WTC11 (cell line): ENCODE measurements around the gene CTRL. TPM values are rescaled to one million over a fixed set of nuclear protein-coding genes. Genes with fewer than 3 reads are reported as not detected.

Experiments used
- ATAC-seq: fragments of 200-7000 bp; cut with Tn5 transposase; 2 replicates; pipeline ENCODE4 v1.10.0; 2021; ENCODE audit warnings: mild to moderate bottlenecking, moderate library complexity
- CTCF ChIA-PET: fragments of 300-600 bp; sonication (Branson Sonifier 250); formaldehyde crosslinking; loops from one replicate; lab custom pipeline; 2021; ENCODE audit warnings: antibody characterized with exemption; lab: Charles Lee
- POLR2A ChIA-PET: fragments of 350-600 bp; sonication (Branson Sonifier 250); formaldehyde crosslinking; loops from one replicate; lab custom pipeline; 2021; ENCODE audit warnings: antibody characterized with exemption; lab: Charles Lee
- DNase-seq: peaks from one replicate; pipeline ENCODE4 v3.0.0; 2021; ENCODE audit warnings: low spot score
- H3K27ac Mint-ChIP-seq: 2 replicates; pipeline ENCODE4 v1.8.0; 2021; ENCODE audit warnings: mixed read lengths
- H3K27me3 Mint-ChIP-seq: 2 replicates; pipeline ENCODE4 v1.8.0; 2021; ENCODE audit warnings: low read depth, mild to moderate bottlenecking, moderate library complexity, mixed read lengths
- H3K36me3 Mint-ChIP-seq: 2 replicates; pipeline ENCODE4 v1.8.0; 2021; ENCODE audit warnings: mixed read lengths
- H3K4me1 Mint-ChIP-seq: 2 replicates; pipeline ENCODE4 v1.8.0; 2022; ENCODE audit warnings: mixed read lengths
- H3K4me3 Mint-ChIP-seq: 2 replicates; pipeline ENCODE4 v1.8.0; 2021; ENCODE audit warnings: mild to moderate bottlenecking, moderate library complexity, mixed read lengths
- H3K9me3 Mint-ChIP-seq: 2 replicates; pipeline ENCODE4 v1.8.0; 2021; ENCODE audit warnings: mixed read lengths
- CBFB ChIP-seq: sonication (generic); formaldehyde crosslinking; IDR thresholded peaks from 2 replicates; pipeline ENCODE4 v1.8.1; 2022; ENCODE audit warnings: mild to moderate bottlenecking, low read depth, missing genetic modification reagents
- CREM ChIP-seq: sonication (generic); formaldehyde crosslinking; IDR thresholded peaks from 2 replicates; pipeline ENCODE4 v1.8.1; 2022; ENCODE audit warnings: mild to moderate bottlenecking, missing genetic modification reagents, moderate library complexity
- FOXP1 ChIP-seq: sonication (generic); formaldehyde crosslinking; IDR thresholded peaks from 2 replicates; pipeline ENCODE4 v1.8.0; 2022; ENCODE audit warnings: missing genetic modification reagents, mild to moderate bottlenecking, moderate library complexity, borderline replicate concordance
- IRF2 ChIP-seq: sonication (generic); formaldehyde crosslinking; IDR thresholded peaks from 2 replicates; pipeline ENCODE4 v1.8.0; 2022; ENCODE audit warnings: low read depth, missing genetic modification reagents, borderline replicate concordance
- MXD4 ChIP-seq: fragments of 250-450 bp; sonication (Bioruptor Pico); IDR thresholded peaks from 2 replicates; pipeline ENCODE4 v1.8.0; 2021; ENCODE audit warnings: mild to moderate bottlenecking, moderate library complexity, borderline replicate concordance
- NFATC4 ChIP-seq: fragments of 250-450 bp; sonication (Bioruptor Pico); IDR thresholded peaks from 2 replicates; pipeline ENCODE4 v1.9.0; 2021; ENCODE audit warnings: mild to moderate bottlenecking
- NFYB ChIP-seq: sonication (generic); formaldehyde crosslinking; conservative IDR thresholded peaks from 2 replicates; pipeline ENCODE4 v1.8.0; 2022; ENCODE audit warnings: low read depth, missing genetic modification reagents
- NR1H2 ChIP-seq: sonication (generic); formaldehyde crosslinking; IDR thresholded peaks from 2 replicates; pipeline ENCODE4 v1.9.0; 2021; ENCODE audit warnings: mild to moderate bottlenecking, moderate library complexity, missing genetic modification reagents
- OVOL2 ChIP-seq: fragments of 250-450 bp; sonication (Bioruptor Pico); IDR thresholded peaks from 2 replicates; pipeline ENCODE4 v1.9.0; 2021; ENCODE audit warnings: mild to moderate bottlenecking, borderline replicate concordance
- RELA ChIP-seq: sonication (generic); formaldehyde crosslinking; IDR thresholded peaks from 2 replicates; pipeline ENCODE4 v1.8.1; 2022; ENCODE audit warnings: missing genetic modification reagents, mild to moderate bottlenecking, borderline replicate concordance
- TEAD4 ChIP-seq: sonication (generic); formaldehyde crosslinking; IDR thresholded peaks from 2 replicates; pipeline ENCODE4 v1.8.0; 2022; ENCODE audit warnings: mild to moderate bottlenecking, missing genetic modification reagents
- ZNF219 ChIP-seq: sonication (generic); formaldehyde crosslinking; IDR thresholded peaks from 2 replicates; pipeline ENCODE4 v1.8.0; 2023; ENCODE audit warnings: missing genetic modification reagents, mild to moderate bottlenecking, borderline replicate concordance
- ZNF232 ChIP-seq: sonication (generic); formaldehyde crosslinking; IDR thresholded peaks from 2 replicates; pipeline ENCODE4 v1.8.0; 2022; ENCODE audit warnings: mild to moderate bottlenecking, missing genetic modification reagents
- total RNA-seq: library from RNA; stranded (reverse); gene quantifications from 3 replicates; pipeline ENCODE4 v1.2.3, GENCODE V29; 2021
- TF ChIP-seq, protein P1 (sequence below): fragments of 250-450 bp; sonication (Bioruptor Pico); IDR thresholded peaks from 2 replicates; pipeline ENCODE4 v2.1.2; 2022; ENCODE audit warnings: mild to moderate bottlenecking, moderate library complexity
- TF ChIP-seq, protein P2 (sequence below): sonication (generic); formaldehyde crosslinking; IDR thresholded peaks from 2 replicates; pipeline ENCODE4 v1.8.0; 2023; ENCODE audit warnings: mild to moderate bottlenecking, missing genetic modification reagents
- TF ChIP-seq, protein P3 (sequence below): fragments of 250-450 bp; sonication (Bioruptor Pico); IDR thresholded peaks from 2 replicates; pipeline ENCODE4 v1.8.0; 2021; ENCODE audit warnings: mild to moderate bottlenecking
- TF ChIP-seq, protein P4 (sequence below): sonication (generic); formaldehyde crosslinking; IDR thresholded peaks from 2 replicates; pipeline ENCODE4 v1.8.0; 2022; ENCODE audit warnings: mild to moderate bottlenecking, missing genetic modification reagents
- TF ChIP-seq, protein P5 (sequence below): sonication (generic); formaldehyde crosslinking; IDR thresholded peaks from 2 replicates; pipeline ENCODE4 v1.8.1; 2022; ENCODE audit warnings: low read depth, missing genetic modification reagents, borderline replicate concordance

Gene CTRL
- total RNA-seq, 1 experiment from 2014 or later = 2.8 TPM

DNA sequence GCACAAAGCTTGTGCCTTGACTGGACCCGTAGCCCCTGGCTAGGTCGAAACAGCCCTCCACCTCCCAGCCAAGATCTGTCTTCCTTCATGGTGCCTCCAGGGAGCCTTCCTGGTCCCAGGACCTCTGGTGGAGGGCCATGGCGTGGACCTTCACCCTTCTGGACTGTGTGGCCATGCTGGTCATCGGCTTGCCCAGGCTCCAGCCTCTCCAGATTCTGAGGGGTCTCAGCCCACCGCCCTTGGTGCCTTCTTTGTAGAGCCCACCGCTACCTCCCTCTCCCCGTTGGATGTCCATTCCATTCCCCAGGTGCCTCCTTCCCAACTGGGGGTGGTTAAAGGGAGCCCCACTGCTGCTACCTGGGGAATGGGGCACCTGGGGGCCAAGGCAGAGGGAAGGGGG, 3.5 kb downstream of the CTRL start:
- TF ChIP-seq, protein P1, sequence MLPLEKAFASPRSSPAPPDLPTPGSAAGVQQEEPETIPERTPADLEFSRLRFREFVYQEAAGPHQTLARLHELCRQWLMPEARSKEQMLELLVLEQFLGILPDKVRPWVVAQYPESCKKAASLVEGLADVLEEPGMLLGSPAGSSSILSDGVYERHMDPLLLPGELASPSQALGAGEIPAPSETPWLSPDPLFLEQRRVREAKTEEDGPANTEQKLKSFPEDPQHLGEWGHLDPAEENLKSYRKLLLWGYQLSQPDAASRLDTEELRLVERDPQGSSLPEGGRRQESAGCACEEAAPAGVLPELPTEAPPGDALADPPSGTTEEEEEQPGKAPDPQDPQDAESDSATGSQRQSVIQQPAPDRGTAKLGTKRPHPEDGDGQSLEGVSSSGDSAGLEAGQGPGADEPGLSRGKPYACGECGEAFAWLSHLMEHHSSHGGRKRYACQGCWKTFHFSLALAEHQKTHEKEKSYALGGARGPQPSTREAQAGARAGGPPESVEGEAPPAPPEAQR (CRISPR knock-in tag) = no peak
- no peak for TF ChIP-seq MXD4 (CRISPR knock-in tag)
- TF ChIP-seq TEAD4 = no peak
- no peak for TF ChIP-seq CBFB (CRISPR knock-in tag)
- no peak for TF ChIP-seq RELA
- TF ChIP-seq IRF2 (CRISPR knock-in tag) = no peak
- no peak for TF ChIP-seq CREM (CRISPR knock-in tag)
- no peak for TF ChIP-seq ZNF219 (CRISPR knock-in tag)
- TF ChIP-seq, protein P2, sequence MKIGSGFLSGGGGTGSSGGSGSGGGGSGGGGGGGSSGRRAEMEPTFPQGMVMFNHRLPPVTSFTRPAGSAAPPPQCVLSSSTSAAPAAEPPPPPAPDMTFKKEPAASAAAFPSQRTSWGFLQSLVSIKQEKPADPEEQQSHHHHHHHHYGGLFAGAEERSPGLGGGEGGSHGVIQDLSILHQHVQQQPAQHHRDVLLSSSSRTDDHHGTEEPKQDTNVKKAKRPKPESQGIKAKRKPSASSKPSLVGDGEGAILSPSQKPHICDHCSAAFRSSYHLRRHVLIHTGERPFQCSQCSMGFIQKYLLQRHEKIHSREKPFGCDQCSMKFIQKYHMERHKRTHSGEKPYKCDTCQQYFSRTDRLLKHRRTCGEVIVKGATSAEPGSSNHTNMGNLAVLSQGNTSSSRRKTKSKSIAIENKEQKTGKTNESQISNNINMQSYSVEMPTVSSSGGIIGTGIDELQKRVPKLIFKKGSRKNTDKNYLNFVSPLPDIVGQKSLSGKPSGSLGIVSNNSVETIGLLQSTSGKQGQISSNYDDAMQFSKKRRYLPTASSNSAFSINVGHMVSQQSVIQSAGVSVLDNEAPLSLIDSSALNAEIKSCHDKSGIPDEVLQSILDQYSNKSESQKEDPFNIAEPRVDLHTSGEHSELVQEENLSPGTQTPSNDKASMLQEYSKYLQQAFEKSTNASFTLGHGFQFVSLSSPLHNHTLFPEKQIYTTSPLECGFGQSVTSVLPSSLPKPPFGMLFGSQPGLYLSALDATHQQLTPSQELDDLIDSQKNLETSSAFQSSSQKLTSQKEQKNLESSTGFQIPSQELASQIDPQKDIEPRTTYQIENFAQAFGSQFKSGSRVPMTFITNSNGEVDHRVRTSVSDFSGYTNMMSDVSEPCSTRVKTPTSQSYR (CRISPR knock-in tag) = no peak
- TF ChIP-seq NFATC4 (CRISPR knock-in tag) = no peak
- TF ChIP-seq FOXP1 (CRISPR knock-in tag) = no peak
- no peak for TF ChIP-seq NFYB (CRISPR knock-in tag)
- TF ChIP-seq, protein P3, sequence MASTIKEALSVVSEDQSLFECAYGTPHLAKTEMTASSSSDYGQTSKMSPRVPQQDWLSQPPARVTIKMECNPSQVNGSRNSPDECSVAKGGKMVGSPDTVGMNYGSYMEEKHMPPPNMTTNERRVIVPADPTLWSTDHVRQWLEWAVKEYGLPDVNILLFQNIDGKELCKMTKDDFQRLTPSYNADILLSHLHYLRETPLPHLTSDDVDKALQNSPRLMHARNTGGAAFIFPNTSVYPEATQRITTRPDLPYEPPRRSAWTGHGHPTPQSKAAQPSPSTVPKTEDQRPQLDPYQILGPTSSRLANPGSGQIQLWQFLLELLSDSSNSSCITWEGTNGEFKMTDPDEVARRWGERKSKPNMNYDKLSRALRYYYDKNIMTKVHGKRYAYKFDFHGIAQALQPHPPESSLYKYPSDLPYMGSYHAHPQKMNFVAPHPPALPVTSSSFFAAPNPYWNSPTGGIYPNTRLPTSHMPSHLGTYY (CRISPR knock-in tag) = no peak
- TF ChIP-seq NR1H2 (CRISPR knock-in tag) = no peak
- TF ChIP-seq, protein P4, sequence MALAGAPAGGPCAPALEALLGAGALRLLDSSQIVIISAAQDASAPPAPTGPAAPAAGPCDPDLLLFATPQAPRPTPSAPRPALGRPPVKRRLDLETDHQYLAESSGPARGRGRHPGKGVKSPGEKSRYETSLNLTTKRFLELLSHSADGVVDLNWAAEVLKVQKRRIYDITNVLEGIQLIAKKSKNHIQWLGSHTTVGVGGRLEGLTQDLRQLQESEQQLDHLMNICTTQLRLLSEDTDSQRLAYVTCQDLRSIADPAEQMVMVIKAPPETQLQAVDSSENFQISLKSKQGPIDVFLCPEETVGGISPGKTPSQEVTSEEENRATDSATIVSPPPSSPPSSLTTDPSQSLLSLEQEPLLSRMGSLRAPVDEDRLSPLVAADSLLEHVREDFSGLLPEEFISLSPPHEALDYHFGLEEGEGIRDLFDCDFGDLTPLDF (CRISPR knock-in tag) = no peak
- TF ChIP-seq ZNF232 = no peak
- TF ChIP-seq OVOL2 (CRISPR knock-in tag) = no peak
- TF ChIP-seq, protein P5, sequence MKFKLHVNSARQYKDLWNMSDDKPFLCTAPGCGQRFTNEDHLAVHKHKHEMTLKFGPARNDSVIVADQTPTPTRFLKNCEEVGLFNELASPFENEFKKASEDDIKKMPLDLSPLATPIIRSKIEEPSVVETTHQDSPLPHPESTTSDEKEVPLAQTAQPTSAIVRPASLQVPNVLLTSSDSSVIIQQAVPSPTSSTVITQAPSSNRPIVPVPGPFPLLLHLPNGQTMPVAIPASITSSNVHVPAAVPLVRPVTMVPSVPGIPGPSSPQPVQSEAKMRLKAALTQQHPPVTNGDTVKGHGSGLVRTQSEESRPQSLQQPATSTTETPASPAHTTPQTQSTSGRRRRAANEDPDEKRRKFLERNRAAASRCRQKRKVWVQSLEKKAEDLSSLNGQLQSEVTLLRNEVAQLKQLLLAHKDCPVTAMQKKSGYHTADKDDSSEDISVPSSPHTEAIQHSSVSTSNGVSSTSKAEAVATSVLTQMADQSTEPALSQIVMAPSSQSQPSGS = no peak
- H3K4me3 Mint-ChIP-seq = no peak overlapping the region
- H3K27me3 Mint-ChIP-seq = no peaks in the 10 kb centered on the region
- CTCF ChIA-PET = interaction anchor here (0.6 to 9.2 kb wide), 10 partner anchors 13 to 255 kb away, joined by 3 to 144 read pairs (median 3); partner anchors contain the start of gene NRN1L
- peaks cover 14% of the 10 kb centered on the region for H3K4me1 Mint-ChIP-seq
- DNase-seq (no peak), ATAC-seq (no peak)
- POLR2A ChIA-PET = interaction anchor here (0.9 to 1.1 kb wide), 2 partner anchors 11 to 44 kb away, joined by 3 to 6 read pairs; partner anchors contain the start of gene NRN1L
- H3K9me3 Mint-ChIP-seq = no peaks in the 10 kb centered on the region
- 0 out of 2 replicates have a peak overlapping the region, but pooled peaks have one; percentile 78 for H3K27ac Mint-ChIP-seq
- no peaks in the 10 kb centered on the region for H3K36me3 Mint-ChIP-seq
